MM.1S (cell line): ENCODE data around the gene RIC8A.

ENCODE experiments used
- DNase-seq: peaks from one replicate; pipeline ENCODE4 v3.0.0-alpha.2; 2015
- H2AFZ ChIP-seq: fragments of 300-600 bp; sonication (generic); 2 replicates; pipeline ENCODE4 v1.6.0; 2016; ENCODE audit warnings: antibody characterized with exemption, low read length
- H3F3A ChIP-seq: fragments of 300-600 bp; sonication (generic); 2 replicates; pipeline ENCODE4 v1.6.1; 2016; ENCODE audit warnings: mild to moderate bottlenecking, antibody characterized with exemption, low read length, moderate library complexity, mixed read lengths; ENCODE audit not compliant: insufficient read depth
- H3K27ac ChIP-seq: fragments of 300-600 bp; sonication (generic); 2 replicates; pipeline ENCODE4 v1.5.1; 2016; ENCODE audit warnings: mild to moderate bottlenecking, low read length
- H3K27me3 ChIP-seq: fragments of 300-600 bp; sonication (generic); replicated peaks from 2 replicates; pipeline ENCODE4 v1.6.0; 2016; ENCODE audit warnings: low read length; ENCODE audit not compliant: insufficient read depth
- H3K36me3 ChIP-seq: fragments of 300-600 bp; sonication (generic); replicated peaks from 2 replicates; pipeline ENCODE4 v1.6.1; 2016; ENCODE audit warnings: mild to moderate bottlenecking, low read length, mixed read lengths; ENCODE audit not compliant: insufficient read depth
- H3K4me1 ChIP-seq: fragments of 300-600 bp; sonication (generic); 2 replicates; pipeline ENCODE4 v1.6.1; 2016; ENCODE audit warnings: low read length, mixed read lengths
- H3K4me2 ChIP-seq: fragments of 300-600 bp; sonication (generic); 2 replicates; pipeline ENCODE4 v1.6.0; 2016; ENCODE audit warnings: low read depth, low read length
- H3K4me3 ChIP-seq: fragments of 300-600 bp; sonication (generic); 2 replicates; pipeline ENCODE4 v1.5.1; 2016; ENCODE audit warnings: low read length, mixed read lengths
- H3K79me2 ChIP-seq: fragments of 300-600 bp; sonication (generic); 2 replicates; pipeline ENCODE4 v1.6.1; 2016; ENCODE audit warnings: mixed run types, low read length, mixed read lengths
- H3K9ac ChIP-seq: fragments of 300-600 bp; sonication (generic); 2 replicates; pipeline ENCODE4 v1.6.1; 2016; ENCODE audit warnings: low read length, mixed read lengths
- H3K9me2 ChIP-seq: fragments of 300-600 bp; sonication (generic); replicated peaks from 2 replicates; pipeline ENCODE4 v1.6.1; 2016; ENCODE audit warnings: mild to moderate bottlenecking, low read length, mixed read lengths; ENCODE audit not compliant: insufficient read depth
- H3K9me3 ChIP-seq: fragments of 300-600 bp; sonication (generic); replicated peaks from 2 replicates; pipeline ENCODE4 v1.6.1; 2016; ENCODE audit warnings: mild to moderate bottlenecking, low read length, mixed read lengths; ENCODE audit not compliant: insufficient read depth
- H4K20me1 ChIP-seq: fragments of 300-600 bp; sonication (generic); 2 replicates; pipeline ENCODE4 v1.6.1; 2016; ENCODE audit warnings: mild to moderate bottlenecking, low read length, moderate library complexity, mixed read lengths; ENCODE audit not compliant: insufficient read depth
- CTCF ChIP-seq: fragments of 300-600 bp; sonication (generic); IDR thresholded peaks from 2 replicates; pipeline ENCODE4 v1.5.1; 2016; ENCODE audit warnings: antibody characterized with exemption, low read length, mixed read lengths
- EZH2 ChIP-seq: fragments of 300-600 bp; sonication (generic); optimal IDR thresholded peaks from 2 replicates; pipeline ENCODE3; 2017; ENCODE audit warnings: low read depth, mild to moderate bottlenecking, antibody characterized with exemption, low read length, mixed read lengths
- EZH2phosphoT487 ChIP-seq: fragments of 300-600 bp; sonication (generic); IDR thresholded peaks from 2 replicates; pipeline ENCODE4 v1.6.1; 2018; ENCODE audit warnings: antibody characterized with exemption, low read length

Gene RIC8A

GRCh38 chr11:207863-208180 lies 314 bp downstream of the RIC8A start:
- peak overlapping the region; percentile 97 for H3K4me3 ChIP-seq
- DNase-seq: no peak
- H3K4me1 ChIP-seq: peaks cover 16% of the 10 kb centered on the region
- no peaks in the 10 kb centered on the region for H3K27me3 ChIP-seq
- no peaks in the 10 kb centered on the region; the same call in 1 of the 2 replicates for H4K20me1 ChIP-seq
- peaks cover 61% of the 10 kb centered on the region for H3K79me2 ChIP-seq
- H3K9me2 ChIP-seq: no peaks in the 10 kb centered on the region
- TF ChIP-seq EZH2phosphoT487 (no peak), EZH2 (no peak)
- H3K27ac ChIP-seq: peak overlapping the region; percentile 100
- peak overlapping the region; percentile 98 for H3K9ac ChIP-seq
- peaks cover 9% of the 10 kb centered on the region; the same call in 1 of the 2 replicates for H3K36me3 ChIP-seq
- H3F3A ChIP-seq: peaks cover 10% of the 10 kb centered on the region
- H3K9me3 ChIP-seq: no peaks in the 10 kb centered on the region
- H2AFZ ChIP-seq: peak overlapping the region; percentile 72
- H3K4me2 ChIP-seq: peak overlapping the region; percentile 97

GRCh38 chr11:208181-208916 lies 841 bp downstream of the RIC8A start:
- Histone ChIP-seq H3K9me3 (no peaks in the 10 kb centered on the region), H3K4me1 (peaks cover 16% of the 10 kb centered on the region), H3K9me2 (no peaks in the 10 kb centered on the region), H3K36me3 (peaks cover 14% of the 10 kb centered on the region), H3K79me2 (peaks cover 61% of the 10 kb centered on the region), H3K4me3 (peak overlapping the region; percentile 97), H4K20me1 (no peaks in the 10 kb centered on the region; the same call in 1 of the 2 replicates), H3K9ac (peak overlapping the region; percentile 98), H3K27ac (peak overlapping the region; percentile 100), H3F3A (peaks cover 10% of the 10 kb centered on the region), H3K27me3 (no peaks in the 10 kb centered on the region), H3K4me2 (peak overlapping the region; percentile 97), H2AFZ (peak overlapping the region; percentile 72)
- TF ChIP-seq EZH2phosphoT487 (no peak), EZH2 (no peak), CTCF (no peak)
- DNase-seq: peak; percentile 87

- Histone ChIP-seq H3K27ac (no peak overlapping the region; the same call in 1 of the 2 replicates), H3K9me3 (no peaks in the 10 kb centered on the region), H2AFZ (peak overlapping the region; percentile 20; the same call in 1 of the 2 replicates), H3K4me1 (peaks cover 16% of the 10 kb centered on the region), H3K9ac (peak overlapping the region; percentile 98), H3F3A (peaks cover 10% of the 10 kb centered on the region), H3K79me2 (peaks cover 61% of the 10 kb centered on the region), H3K36me3 (peaks cover 15% of the 10 kb centered on the region), H3K27me3 (no peaks in the 10 kb centered on the region), H4K20me1 (no peaks in the 10 kb centered on the region; the same call in 1 of the 2 replicates), H3K4me2 (peak overlapping the region; percentile 97), H3K9me2 (no peaks in the 10 kb centered on the region), H3K4me3 (peak overlapping the region; percentile 97)
- no peak for DNase-seq
- TF ChIP-seq CTCF: no peak
Observed at GRCh38 chr11:208917-209260, 1.4 kb downstream of the RIC8A start.
